Loucy (cell line): Measurements from ENCODE around the gene PLCL2.

Experiments
- H2AFZ ChIP-seq: fragments of 200-600 bp; sonication (generic); 2 replicates; pipeline ENCODE4 v1.6.0; 2016; ENCODE audit warnings: antibody characterized with exemption, mild to moderate bottlenecking, low read length, moderate library complexity
- H3F3A ChIP-seq: fragments of 200-600 bp; 2 replicates; pipeline ENCODE4 v1.6.0; 2016; ENCODE audit warnings: antibody characterized with exemption, low read depth, mild to moderate bottlenecking
- H3K27me3 ChIP-seq: fragments of 200-600 bp; sonication (generic); 2 replicates; pipeline ENCODE4 v1.6.1; 2014; ENCODE audit warnings: low read length, mild to moderate bottlenecking; ENCODE audit not compliant: insufficient read depth, poor library complexity, severe bottlenecking
- H3K36me3 ChIP-seq: fragments of 200-600 bp; sonication (generic); 2 replicates; pipeline ENCODE4 v1.6.1; 2016; ENCODE audit warnings: low read length; ENCODE audit not compliant: insufficient read depth
- H3K4me1 ChIP-seq: fragments of 200-600 bp; sonication (generic); 2 replicates; pipeline ENCODE4 v1.5.1; 2014; ENCODE audit warnings: low read length, mild to moderate bottlenecking; ENCODE audit not compliant: insufficient read depth, poor library complexity, severe bottlenecking
- H3K4me2 ChIP-seq: fragments of 200-600 bp; sonication (generic); 2 replicates; pipeline ENCODE4 v1.6.0; 2014; ENCODE audit warnings: antibody characterized with exemption, low read length, low read depth, mild to moderate bottlenecking; ENCODE audit not compliant: poor library complexity, severe bottlenecking
- H3K4me3 ChIP-seq: fragments of 200-600 bp; sonication (generic); 2 replicates; pipeline ENCODE4 v1.5.1; 2014; ENCODE audit warnings: low read length, mild to moderate bottlenecking, mixed read lengths; ENCODE audit not compliant: poor library complexity, severe bottlenecking
- H3K79me2 ChIP-seq: fragments of 200-600 bp; sonication (generic); 2 replicates; pipeline ENCODE4 v1.6.1; 2014; ENCODE audit warnings: low read length; ENCODE audit not compliant: insufficient read depth
- H3K9ac ChIP-seq: fragments of 200-600 bp; sonication (generic); 2 replicates; pipeline ENCODE4 v1.6.0; 2014; ENCODE audit warnings: mild to moderate bottlenecking, low read depth, low read length, moderate library complexity; ENCODE audit not compliant: poor library complexity, severe bottlenecking
- H3K9me2 ChIP-seq: fragments of 200-600 bp; sonication (generic); replicated peaks from 2 replicates; pipeline ENCODE4 v1.6.1; 2016; ENCODE audit warnings: low read depth, low read length, mixed read lengths
- H3K9me3 ChIP-seq: fragments of 200-600 bp; sonication (generic); 2 replicates; pipeline ENCODE4 v1.6.1; 2014; ENCODE audit warnings: mild to moderate bottlenecking, antibody characterized with exemption, low read length, low read depth; ENCODE audit not compliant: insufficient read depth
- H4K20me1 ChIP-seq: fragments of 200-600 bp; sonication (generic); 2 replicates; pipeline ENCODE4 v1.6.0; 2014; ENCODE audit warnings: antibody characterized with exemption, low read length, mild to moderate bottlenecking; ENCODE audit not compliant: insufficient read depth, poor library complexity, severe bottlenecking
- EZH2phosphoT487 ChIP-seq: fragments of 200-600 bp; IDR thresholded peaks from 2 replicates; pipeline ENCODE4 v1.6.1; 2018; ENCODE audit warnings: antibody characterized with exemption, mild to moderate bottlenecking, moderate library complexity, borderline replicate concordance
- TF ChIP-seq, protein P1 (sequence below): fragments of 200-600 bp; sonication (generic); conservative IDR thresholded peaks from 2 replicates; pipeline ENCODE4 v1.5.1; 2014; ENCODE audit warnings: mild to moderate bottlenecking, antibody characterized with exemption, low read length

Gene PLCL2

DNA sequence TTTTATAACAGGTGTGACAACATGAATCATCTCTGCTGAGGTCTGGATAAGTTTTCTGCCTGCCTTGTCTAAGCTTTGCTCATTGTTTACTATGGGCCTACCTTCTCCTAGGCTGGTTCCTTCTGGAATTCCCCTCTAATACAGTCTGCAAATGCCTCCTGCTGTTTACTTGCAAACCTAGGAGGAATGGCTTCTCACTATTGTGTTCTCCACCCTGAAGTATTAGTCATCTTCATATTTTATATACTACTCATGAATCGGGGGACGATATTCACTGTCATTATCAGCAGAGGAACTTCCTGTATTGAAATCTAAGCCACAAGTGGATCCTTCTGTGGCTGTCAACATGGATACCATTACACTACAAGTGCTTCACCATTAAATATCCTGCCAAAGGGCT is 154.8 kb downstream of the PLCL2 start:
- no peak overlapping the region for H3K4me2 ChIP-seq
- H3K9ac ChIP-seq = no peak overlapping the region
- H3K4me1 ChIP-seq = no peaks in the 10 kb centered on the region
- no peaks in the 10 kb centered on the region for H3K27me3 ChIP-seq
- H3K79me2 ChIP-seq = no peaks in the 10 kb centered on the region
- H4K20me1 ChIP-seq = no peaks in the 10 kb centered on the region
- no peaks in the 10 kb centered on the region for H3K9me2 ChIP-seq
- H3K9me3 ChIP-seq = no peaks in the 10 kb centered on the region
- no peak overlapping the region for H3K4me3 ChIP-seq
- H2AFZ ChIP-seq = no peak overlapping the region
- no peaks in the 10 kb centered on the region for H3F3A ChIP-seq
- no peaks in the 10 kb centered on the region for H3K36me3 ChIP-seq
- TF ChIP-seq EZH2phosphoT487 = no peak
- TF ChIP-seq, protein P1, sequence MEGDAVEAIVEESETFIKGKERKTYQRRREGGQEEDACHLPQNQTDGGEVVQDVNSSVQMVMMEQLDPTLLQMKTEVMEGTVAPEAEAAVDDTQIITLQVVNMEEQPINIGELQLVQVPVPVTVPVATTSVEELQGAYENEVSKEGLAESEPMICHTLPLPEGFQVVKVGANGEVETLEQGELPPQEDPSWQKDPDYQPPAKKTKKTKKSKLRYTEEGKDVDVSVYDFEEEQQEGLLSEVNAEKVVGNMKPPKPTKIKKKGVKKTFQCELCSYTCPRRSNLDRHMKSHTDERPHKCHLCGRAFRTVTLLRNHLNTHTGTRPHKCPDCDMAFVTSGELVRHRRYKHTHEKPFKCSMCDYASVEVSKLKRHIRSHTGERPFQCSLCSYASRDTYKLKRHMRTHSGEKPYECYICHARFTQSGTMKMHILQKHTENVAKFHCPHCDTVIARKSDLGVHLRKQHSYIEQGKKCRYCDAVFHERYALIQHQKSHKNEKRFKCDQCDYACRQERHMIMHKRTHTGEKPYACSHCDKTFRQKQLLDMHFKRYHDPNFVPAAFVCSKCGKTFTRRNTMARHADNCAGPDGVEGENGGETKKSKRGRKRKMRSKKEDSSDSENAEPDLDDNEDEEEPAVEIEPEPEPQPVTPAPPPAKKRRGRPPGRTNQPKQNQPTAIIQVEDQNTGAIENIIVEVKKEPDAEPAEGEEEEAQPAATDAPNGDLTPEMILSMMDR = no peak

GRCh38 chr3:17040322-17040989 is 155.7 kb downstream of the PLCL2 start:
- Histone ChIP-seq H3K79me2 (no peaks in the 10 kb centered on the region), H2AFZ (no peak overlapping the region), H3K4me2 (no peak overlapping the region), H3K4me3 (no peak overlapping the region), H3K9ac (no peak overlapping the region), H3K9me3 (no peaks in the 10 kb centered on the region), H3K9me2 (no peaks in the 10 kb centered on the region), H3F3A (no peaks in the 10 kb centered on the region), H3K4me1 (no peaks in the 10 kb centered on the region), H3K27me3 (no peaks in the 10 kb centered on the region), H4K20me1 (no peaks in the 10 kb centered on the region), H3K36me3 (peaks cover 2% of the 10 kb centered on the region; the same call in 1 of the 2 replicates)
- TF ChIP-seq EZH2phosphoT487 = no peak
- TF ChIP-seq, protein P1 = no peak

DNA sequence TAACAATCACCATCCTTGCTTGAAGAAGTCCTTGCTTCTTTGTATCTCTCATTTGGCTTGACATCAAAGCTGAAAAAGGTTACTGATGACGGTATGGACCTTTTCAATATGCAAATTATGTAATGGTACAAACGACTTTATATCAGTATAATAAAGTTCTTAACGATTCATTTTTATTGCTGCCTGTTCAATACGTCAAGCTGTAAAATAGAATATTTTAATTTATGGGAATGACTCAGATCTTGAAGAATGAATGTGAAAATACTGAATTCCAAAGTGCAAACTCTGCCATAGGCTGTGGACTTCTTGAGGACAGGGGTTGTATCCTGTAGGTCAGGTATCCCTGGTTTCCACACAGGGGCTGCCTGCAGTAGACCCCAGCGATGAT is 156.2 kb downstream of the PLCL2 start:
- Histone ChIP-seq H3K4me3 (no peak overlapping the region), H3K79me2 (no peaks in the 10 kb centered on the region), H3K9ac (no peak overlapping the region), H3K4me2 (no peak overlapping the region), H3K9me3 (no peaks in the 10 kb centered on the region), H3K36me3 (peaks cover 7% of the 10 kb centered on the region; the same call in 1 of the 2 replicates), H3F3A (no peaks in the 10 kb centered on the region), H3K4me1 (no peaks in the 10 kb centered on the region), H2AFZ (no peak overlapping the region), H3K9me2 (no peaks in the 10 kb centered on the region), H3K27me3 (no peaks in the 10 kb centered on the region), H4K20me1 (no peaks in the 10 kb centered on the region)
- TF ChIP-seq, protein P1 = no peak
- no peak for TF ChIP-seq EZH2phosphoT487
